T-helper 1 cell treated with Interleukin-12 subunit alpha and Interleukin-12 subunit beta and Interleukin-4 antibody, amounts not matched to agents 30 ng/mL and 1 ng/mL, for 36 hours (primary cell): ENCODE results near the gene CTRB1. TPM values are rescaled to one million over a fixed set of nuclear protein-coding genes. Genes with fewer than 3 reads are reported as not detected.

Experiments
- intact Hi-C: fragments of 100-400 bp; cut with micrococcal nuclease; formaldehyde crosslinking; loops from one replicate; pipeline ENCODE4 v1.15.1; 2024
- total RNA-seq: library from RNA; stranded (reverse); gene quantifications from 2 replicates; pipeline ENCODE4 v1.2.3, GENCODE V29; 2022

The CTRB1 gene
- total RNA-seq: not detected in 2 replicates

DNA sequence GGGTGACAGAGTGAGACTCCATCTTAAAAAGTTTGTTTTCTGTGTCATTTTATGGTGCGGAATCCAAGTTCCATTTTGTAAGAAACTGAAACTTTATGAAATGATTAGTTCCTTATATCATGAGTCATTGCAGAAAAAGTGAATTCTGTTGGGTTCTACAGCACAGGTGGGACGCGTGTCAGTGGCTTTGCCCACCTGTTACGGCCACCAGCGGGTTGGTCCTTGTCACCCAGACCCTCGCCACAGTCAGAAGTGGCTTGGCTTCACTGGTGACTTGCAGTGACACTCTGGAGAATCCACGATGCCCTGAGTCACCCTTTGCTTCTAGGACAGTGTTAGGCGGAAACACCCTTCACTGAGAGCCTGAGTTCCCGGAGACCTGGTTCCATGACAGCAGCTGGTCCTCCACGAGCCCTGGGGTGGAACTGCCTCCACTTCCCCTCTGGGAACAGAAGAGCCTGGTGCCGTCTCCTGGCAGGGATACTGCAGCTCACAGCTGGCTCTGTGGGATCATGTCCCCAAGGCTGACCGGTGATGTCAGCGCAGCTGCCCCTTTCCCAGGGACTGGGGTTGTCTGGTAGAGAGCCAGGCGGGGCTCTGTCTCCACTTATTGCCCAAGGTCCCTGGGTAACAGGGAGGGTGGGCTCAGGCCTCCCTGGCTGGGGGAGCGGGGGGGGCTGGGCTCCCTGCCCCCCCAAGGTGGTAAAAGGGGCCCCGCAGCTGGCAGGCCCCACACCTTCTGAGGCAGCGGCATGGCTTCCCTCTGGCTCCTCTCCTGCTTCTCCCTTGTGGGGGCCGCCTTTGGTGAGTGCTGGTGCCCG, at the start of gene CTRB1:
TSS of gene CTRB1 (plus strand) at position 733 of the 821 bp plus-strand sequence. CDS start at position 753, 20 bp downstream.
- intact Hi-C loops: loop anchor here (1.0 kb wide), 1 partner anchor 19 kb away; no protein-coding TSS in a partner anchor

DNA sequence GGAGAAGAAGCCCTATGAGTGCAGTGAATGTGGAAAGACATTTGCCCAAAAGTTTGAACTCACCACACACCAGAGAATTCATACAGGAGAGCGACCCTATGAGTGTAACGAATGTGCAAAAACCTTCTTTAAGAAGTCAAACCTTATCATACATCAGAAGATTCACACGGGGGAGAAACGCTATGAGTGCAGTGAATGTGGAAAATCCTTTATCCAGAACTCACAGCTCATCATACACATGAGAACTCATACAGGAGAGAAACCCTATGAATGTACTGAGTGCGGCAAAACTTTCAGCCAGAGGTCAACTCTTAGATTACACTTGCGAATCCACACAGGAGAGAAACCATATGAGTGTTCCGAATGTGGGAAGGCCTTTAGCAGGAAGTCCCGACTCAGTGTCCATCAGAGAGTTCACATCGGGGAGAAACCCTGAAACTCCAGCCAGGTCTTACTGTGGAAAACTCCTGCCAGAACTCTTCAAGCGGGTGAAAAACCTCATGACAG, 48.8 kb upstream of the CTRB1 start:
- intact Hi-C loops: no loop called here

DNA sequence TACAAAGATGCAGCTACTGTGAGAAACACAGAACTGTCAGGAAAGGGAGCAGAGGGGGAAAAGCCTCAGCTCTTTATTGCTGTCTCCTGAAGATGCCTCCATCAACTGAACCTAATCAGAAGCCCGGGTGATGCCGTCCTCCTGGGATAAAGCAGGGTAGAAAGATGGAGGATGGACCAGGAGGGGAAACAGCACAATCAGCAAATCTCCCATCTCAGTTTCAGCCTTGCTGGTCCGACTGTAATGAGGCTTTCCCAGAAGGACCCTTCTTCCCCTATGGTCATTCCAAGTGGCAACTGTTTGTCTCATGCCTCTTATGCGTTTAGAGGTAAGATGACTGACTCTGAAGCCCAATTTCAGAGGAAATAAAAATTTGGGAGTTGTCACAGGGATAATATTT, 46.2 kb upstream of the CTRB1 start:
- intact Hi-C loops: no loop called here

DNA sequence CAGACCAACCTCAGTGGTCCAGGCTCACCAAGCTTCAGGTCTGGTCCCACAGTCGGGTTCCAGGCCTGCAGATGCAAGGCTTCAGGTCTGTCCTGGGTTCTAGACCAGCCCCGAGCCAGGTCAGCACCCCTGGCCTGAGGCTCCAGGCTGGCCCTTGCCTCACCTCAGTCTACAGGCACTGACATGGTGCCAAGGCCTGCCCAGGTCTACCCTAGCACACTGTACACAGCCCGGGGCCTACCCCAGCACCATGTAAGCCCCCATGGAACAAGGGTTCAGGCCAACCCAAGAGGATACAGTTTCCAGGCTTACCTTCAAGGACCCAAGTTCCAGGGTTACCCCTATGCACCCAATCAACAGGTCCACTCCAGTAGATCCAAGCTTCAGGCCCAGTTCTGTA, 43.7 kb upstream of the CTRB1 start:
- intact Hi-C loops: no loop called here

DNA sequence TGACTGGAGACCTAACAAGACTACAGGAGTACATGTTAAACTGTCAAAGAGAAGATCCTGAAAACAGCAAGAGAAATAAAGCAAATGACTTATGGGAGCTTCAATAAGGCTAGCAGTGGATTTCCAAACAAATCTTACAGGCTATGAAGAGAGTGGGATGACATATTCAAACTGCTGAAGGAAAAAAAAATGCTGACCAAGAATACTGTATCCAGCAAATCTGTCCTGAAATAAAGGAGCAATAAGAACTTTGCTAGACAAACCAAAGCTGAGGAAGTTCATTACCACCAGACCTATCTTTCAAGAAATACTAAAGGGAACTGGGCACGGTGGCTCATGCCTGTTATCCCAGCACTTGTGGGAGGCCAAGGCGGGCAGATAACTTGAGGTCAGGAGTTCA, 41.9 kb upstream of the CTRB1 start:
- intact Hi-C loops: no loop called here

DNA sequence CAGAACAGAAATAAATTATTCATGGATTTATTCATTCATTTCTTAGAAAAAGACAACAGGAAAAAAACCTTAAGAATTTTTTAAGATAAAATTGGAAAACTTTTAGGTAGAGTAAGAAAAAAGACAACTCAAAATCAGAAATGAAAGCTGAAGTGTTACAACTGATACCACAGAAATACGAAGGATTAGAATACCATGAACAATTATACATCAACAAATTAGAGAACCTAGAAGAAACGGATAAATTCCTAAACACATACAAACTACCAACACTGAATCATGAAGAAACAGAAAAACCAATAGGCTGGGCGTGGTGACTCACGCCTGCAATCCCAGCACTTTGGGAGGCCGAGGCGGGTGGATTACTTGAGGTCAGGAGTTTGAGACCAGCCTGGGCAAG, 39.6 kb upstream of the CTRB1 start:
- intact Hi-C loops: no loop called here

DNA sequence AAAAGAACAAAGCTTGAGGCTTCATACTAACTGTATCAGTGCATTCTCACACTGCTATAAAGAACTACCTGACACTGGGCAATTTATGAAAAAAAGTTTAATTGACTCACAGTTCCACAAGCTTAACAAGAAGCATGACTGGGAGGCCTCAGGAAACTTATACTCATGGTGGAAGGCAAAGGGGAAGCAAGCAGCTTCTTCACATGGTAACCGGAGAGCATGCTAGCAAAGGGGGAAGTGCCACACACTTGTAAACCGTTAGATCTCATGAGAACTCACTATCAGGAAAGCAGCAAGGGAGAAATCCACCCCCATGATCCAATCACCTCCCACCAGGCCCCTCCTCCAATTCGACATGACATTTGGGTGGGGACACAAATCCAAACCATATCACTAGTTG, 37.2 kb upstream of the CTRB1 start:
- intact Hi-C loops: no loop called here

DNA sequence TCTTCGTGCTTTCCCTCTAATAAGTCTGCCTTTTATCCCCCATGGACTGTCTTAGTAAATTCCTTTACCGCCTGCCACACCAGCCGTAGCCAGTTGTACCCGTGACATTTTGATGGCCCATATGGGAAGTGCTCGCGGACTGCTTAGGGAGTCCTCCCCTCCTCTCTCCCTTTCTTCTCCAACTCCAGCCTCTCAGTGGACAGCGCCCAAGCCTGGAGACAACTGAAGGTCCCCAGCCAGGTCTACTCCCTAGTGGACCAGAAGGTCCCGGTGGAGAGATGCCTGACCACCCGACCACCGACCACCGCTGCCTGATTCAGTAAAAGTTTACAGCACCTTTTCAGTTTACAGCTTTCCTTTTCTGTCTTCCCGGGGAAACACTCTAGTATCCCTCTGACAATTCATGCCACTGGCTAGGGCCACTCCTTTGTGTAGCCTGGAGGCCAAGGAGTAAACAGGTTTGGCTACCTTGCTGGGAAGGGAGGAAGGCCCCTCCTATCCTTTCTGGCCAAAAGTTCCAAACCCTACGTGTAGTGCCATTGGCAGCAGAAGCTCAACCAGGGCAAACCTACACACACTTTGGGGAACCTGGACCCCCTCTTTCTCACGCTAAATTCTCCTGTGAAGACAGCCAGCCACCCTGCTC, 29.8 kb upstream of the CTRB1 start:
- intact Hi-C loops: no loop called here

DNA sequence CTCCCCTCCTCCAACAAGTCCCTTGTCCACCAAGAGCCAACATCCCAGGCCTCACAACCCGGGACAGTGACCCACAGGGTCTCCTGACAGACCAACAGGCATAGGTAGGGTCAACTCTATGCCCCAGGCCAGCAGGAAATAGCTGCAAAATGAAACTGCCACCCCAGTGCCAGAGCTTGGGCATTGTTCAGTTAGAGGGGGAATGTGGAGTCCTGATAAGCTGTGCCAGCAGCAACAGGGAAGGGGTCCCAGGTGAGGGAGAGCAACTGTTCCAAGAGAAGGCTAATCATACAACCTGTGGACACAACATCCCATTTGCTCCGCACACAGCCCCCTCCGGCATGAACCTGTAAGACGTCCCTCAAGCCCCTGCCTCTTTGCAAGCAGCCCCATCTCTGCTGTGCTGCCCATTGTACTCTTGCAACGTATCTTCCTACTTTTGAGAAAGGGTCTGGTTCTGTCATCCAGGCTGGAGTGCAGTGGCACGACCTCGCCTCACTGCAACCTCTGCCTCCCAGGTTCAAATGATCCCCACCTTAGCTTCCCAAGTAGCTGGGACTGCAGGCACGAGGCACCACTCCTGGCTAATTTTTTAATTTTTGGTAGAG, 29.0 kb upstream of the CTRB1 start:
- intact Hi-C loops: no loop called here

DNA sequence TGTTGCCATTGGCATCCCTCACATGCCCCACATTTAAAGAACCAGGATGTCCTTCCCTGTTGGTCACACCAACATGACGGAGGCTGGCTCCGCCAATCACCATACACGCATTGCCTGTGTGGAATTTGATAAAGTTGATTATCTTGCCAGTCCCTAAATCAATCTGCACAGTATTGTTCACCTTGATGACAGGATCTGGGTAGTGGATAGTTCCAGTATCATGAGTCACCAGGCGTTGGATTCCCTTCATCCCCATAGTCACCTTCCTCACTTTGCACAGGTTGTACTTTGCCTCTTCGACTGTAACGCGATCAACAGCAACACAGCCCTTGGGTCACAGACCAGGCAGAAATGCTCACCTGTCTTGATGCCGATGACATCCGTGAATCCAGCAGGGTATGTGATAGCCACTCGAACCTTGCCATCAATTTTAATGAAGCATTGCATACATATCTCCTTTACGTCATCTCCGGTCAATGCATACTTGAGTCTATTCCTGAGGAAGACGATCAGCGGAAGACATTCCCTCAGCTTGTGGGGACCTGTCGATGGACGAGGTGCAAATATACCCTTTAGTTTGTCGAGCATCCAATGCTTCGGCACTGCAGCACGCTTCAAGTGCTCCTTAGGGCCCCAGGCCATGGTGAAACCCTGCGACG, 26.1 kb upstream of the CTRB1 start:
- intact Hi-C loops: no loop called here

DNA sequence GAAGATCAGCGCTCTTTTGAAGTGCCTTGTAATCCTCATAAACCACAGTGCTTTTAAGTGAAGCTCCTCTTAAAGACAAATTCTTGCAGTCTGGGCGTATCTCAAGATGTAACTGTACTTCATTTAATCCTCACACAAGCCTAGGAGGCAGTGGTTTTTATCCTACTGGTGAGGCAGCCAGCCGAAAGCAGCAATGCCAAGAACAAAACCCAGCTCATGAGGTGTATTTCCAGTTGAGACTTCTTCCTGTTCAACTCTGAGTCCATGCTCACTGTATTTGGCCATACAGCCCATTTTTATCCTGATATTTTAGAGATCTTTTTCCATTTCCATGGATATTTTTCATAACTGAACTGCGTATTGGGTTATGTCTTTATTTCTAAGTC, 25.5 kb upstream of the CTRB1 start:
- intact Hi-C loops: no loop called here

DNA sequence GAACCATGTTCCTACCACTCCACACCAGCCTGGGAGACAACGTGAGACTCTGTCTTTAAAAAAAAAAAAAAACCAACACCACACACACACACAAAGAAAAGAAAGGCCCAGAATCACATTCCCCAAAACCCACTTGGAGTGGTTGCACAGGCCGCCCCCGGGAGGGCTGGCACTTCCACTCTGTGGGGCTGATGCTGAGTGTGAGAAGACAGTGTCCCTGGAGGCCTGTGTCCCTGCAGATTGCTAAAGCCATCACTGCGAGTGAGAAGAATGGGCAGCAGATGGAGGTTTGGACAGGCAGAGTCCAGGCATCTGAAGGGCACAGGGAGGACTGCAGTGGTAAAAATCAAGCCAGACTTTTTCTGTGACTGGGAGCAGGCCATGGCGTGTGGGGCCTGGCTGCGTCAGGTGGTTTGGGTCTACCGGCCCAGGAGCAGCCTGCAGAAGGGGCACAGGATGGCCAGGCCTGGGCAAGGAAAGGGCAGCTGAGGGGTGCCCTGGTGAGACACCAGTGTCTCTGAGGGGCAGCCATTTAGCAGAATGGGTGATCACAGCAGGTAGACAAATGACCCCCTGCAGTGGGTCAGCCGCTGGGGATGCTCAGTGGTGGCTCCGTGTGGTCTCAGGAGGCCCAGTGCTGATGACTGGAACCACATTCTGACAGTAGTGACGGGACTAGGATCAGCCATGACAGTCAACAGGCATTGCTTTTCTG, 24.9 kb upstream of the CTRB1 start:
- intact Hi-C loops: no loop called here

DNA sequence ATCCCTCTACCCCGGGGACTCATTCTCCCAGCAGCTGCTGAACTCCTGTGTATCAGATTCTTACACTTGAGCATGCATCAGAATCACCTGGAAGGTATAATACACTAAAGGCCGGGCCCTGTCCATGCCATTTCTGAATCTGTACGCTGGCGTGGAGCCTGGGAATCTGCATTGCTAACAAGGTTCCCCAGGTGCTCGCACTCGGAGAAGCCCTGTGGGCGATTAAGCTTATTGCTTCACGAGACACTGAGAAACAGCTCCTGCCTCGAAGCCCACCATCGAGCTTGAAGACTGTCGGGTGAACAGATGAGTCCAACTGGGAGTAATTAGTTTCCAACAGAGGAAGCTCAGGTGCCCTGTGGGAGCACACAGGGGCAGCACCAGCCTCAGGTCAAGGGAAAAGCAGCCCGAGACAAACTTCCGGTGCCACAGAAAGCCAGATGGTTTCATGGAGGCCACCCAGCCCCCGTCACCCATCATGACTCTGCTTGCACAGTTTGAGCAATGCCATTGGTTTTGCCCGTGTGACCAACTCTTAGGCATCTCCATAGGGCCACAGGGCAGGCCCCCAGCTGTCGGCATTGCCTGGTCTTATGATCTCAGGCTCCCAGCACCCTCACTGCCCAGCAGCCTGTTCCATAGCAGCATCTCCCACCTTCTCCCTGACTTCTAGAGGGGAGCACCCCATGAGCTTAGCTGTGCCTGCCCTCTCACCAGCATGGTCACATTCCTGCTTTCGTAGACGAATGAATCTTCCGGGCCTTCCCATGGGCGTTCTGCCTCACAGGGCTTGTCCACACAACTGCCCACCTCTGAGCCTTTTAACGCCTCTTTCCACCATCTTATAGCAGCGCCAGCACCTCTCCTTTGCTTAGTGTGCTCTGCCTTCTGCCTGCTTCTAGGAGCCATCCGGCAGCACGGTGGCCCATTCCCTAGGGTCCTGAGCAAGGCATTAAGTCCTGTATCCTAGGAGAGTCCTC, 22.7 kb upstream of the CTRB1 start:
- intact Hi-C loops: loop anchor here (5.0 kb wide), 2 partner anchors 371 to 384 kb away; partner anchors contain the start of gene GABARAPL2

DNA sequence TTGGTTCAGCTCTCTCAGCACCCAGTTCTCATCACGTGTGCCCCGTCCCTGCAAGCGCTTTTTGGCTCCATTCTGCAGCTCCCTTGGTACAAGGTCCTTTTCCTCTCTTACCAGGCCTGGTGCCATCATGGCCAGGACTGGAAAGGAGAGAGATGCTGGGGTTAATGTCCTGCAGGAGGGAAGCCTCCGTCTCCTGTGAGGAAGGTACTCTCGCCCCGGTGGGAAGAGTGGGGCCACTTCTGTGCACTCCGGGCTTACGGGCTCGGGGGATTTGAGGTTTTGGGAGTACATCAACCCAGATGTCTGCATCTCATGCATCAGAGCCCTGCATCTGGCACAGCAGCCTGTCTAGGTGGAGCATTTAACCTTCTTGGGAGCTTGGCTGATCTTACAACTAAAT, 22.0 kb upstream of the CTRB1 start:
- intact Hi-C loops: loop anchor here (5.0 kb wide), 2 partner anchors 370 to 385 kb away; partner anchors contain the start of gene GABARAPL2

DNA sequence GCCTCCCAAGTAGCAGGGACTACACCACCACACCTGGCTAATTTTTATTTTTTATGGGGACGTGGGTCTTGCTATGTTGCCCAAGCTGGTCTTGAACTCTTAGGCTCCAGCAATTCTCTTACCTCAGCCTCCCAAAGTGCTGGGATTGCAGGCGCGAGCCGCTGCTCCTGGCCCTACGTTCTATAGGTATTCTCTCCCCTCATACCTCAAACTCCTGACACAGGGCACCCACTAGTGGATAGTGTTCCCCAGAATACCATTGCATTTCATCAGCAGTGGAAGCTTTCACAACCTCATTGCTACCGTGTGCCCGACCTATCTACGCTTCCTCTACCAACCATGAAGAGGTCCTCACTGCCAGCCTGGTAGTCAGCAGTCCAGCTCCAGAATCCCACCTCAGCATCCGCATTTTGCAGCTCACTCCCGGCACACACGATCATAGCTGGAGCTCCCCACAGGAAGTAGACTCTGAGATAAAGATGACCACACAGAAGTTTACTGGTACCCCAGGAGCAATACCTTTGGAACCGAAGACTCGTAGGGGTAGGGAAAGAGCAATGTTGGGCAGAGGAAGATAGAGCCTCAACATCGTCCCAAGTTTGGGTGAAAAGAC, 21.2 kb upstream of the CTRB1 start:
- intact Hi-C loops: loop anchor here (5.0 kb wide), 2 partner anchors 370 to 385 kb away; partner anchors contain the start of gene GABARAPL2

DNA sequence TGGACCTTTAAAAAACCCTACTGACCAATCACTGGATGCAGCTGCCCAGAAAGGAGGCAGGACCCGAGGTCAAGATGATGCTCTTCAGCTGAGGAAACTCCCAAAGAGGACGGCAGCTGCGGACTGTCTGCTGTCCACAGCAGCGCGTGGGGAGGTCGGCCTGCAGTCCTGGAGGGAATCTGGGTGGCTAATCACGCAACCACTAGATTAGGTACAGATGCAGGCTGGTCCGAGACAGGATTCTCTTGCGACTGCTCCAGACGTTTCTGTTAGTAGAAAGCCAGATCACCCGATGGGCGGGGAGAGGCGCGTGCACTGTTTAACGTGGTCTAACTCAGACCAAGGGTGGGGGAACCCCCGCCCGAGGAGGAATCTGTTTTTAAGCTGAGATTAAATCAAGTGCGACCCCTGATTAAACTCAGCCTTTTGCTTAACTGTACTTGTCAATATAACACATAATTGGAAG, 20.6 kb upstream of the CTRB1 start:
- intact Hi-C loops: loop anchor here (5.0 kb wide), 2 partner anchors 369 to 386 kb away; partner anchors contain the start of gene GABARAPL2

DNA sequence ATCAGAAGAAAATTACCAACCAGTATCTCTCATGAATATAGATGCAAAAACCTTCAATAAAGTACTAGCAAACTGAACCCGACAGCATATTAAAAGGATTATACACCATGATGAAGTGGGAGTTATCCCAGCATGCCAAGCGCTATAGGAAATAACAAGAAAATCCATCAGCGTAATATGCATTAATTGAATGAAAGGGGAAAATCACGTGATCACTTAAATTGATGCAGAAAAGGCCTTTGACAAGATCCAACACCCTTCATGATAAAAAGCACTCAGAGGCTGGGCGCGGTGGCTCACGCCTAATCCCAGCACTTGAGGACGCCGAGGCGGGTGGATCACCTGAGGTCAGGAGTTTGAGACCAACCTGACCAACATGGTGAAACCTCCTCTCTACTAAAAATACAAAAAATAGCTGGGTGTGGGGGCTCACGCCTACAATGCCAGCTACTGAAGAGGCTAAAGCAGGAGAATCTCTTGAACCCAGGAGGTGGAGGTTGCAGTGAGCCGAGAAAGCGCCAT, 16.7 kb upstream of the CTRB1 start:
- intact Hi-C loops: no loop called here

DNA sequence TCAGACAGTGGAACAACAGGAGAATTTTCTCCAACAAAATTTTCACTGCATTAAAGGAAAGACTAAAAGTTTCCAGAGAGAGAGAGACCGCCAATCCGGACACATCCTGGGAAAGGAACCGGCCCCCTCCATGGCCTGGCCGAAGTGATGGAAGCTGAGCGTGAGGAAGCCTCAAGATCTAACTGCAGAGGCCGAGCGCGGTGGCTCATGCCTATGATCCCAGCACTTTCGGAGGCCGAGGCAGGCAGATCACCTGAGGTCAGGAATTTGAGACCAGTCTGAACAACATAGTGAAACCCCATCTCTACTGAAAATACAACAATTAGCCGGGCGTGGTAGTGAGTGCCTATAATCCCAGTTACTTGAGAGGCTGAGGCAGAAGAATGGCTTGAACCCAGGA, 15.7 kb upstream of the CTRB1 start:
- intact Hi-C loops: no loop called here
